Measurements from ENCODE around the gene TPMT. TPM values are rescaled to one million over a fixed set of nuclear protein-coding genes. Genes with fewer than 3 reads are reported as not detected.

Gene TPMT
- total RNA-seq, 1 experiment from 2014 or later: 13.3 TPM

DNA sequence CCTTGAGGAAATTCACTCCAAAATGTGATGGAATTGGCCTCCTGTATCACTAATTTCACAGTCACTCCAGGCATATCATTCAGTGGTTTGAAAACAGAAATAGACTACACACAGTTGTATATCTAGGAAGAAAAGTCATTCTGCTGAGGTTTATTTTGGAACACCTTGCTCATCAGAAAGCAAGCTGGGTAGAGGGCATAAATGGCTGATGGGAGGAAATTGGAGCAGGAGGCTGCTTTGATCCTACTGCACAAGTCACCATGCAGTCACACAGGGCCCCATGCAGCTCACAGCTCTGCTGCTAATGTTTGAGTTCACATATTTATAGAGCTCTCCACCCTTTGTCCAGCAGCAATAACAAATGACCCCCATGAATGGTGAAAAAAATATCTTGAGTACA, 44.7 kb downstream of the TPMT start:
- Histone ChIP-seq H3K23ac (ENCODE audit: insufficient read length, low read depth, low read length) (no peak overlapping the region), H3K27me3 (ENCODE audit: insufficient read depth, low read length) (no peaks in the 10 kb centered on the region), H2BK5ac (ENCODE audit: insufficient read length, low read length) (no peak overlapping the region), H3K9ac (ENCODE audit: extremely low read depth, insufficient read length, low read length) (no peak overlapping the region), H3K4me1 (ENCODE audit: insufficient read depth, low read length) (no peaks in the 10 kb centered on the region), H2BK15ac (ENCODE audit: low read depth, low read length) (no peak overlapping the region), H4K20me1 (ENCODE audit: control insufficient read depth, insufficient read depth, insufficient read length) (no peaks in the 10 kb centered on the region), H3K18ac (ENCODE audit: insufficient read length, low read depth, low read length) (no peak overlapping the region), H2BK20ac (ENCODE audit: low read depth, low read length, poor library complexity, severe bottlenecking) (no peak overlapping the region), H3K9me3 (ENCODE audit: control insufficient read depth, low read depth, low read length) (no peaks in the 10 kb centered on the region), H3K79me2 (ENCODE audit: insufficient read depth, low read length) (no peaks in the 10 kb centered on the region), H3K79me1 (ENCODE audit: insufficient read depth, low read depth, low read length, poor library complexity, severe bottlenecking) (no peaks in the 10 kb centered on the region), H4K91ac (ENCODE audit: insufficient read length, low read depth, low read length) (no peak overlapping the region), H4K8ac (replicated peaks; ENCODE audit: insufficient read length, low read depth, low read length) (no peak overlapping the region), H3K4me2 (ENCODE audit: insufficient read depth, insufficient read length, low read length) (no peak overlapping the region), H2AK5ac (ENCODE audit: insufficient read length, low read length) (no peak overlapping the region), H3K4ac (ENCODE audit: low read depth, low read length) (no peak overlapping the region), H3K56ac (ENCODE audit: insufficient read length, low read depth, low read length) (no peak overlapping the region), H3K27ac (ENCODE audit: insufficient read length, low read depth, low read length) (no peak overlapping the region), H3T11ph (ENCODE audit: low read length) (no peak overlapping the region), H2AFZ (ENCODE audit: low read length) (no peak overlapping the region), H3K14ac (ENCODE audit: insufficient read depth, low read length) (no peak overlapping the region), H2BK12ac (ENCODE audit: insufficient read length, low read depth, low read length) (no peak overlapping the region), H2BK120ac (ENCODE audit: low read depth, low read length, poor library complexity, severe bottlenecking) (no peak overlapping the region), H4K5ac (ENCODE audit: insufficient read length, low read depth, low read length) (no peak overlapping the region), H3K23me2 (ENCODE audit: insufficient read length, low read depth, low read length, poor library complexity, severe bottlenecking) (no peaks in the 10 kb centered on the region)
- Mint-ChIP-seq H3K27me3 (ENCODE audit: low read depth) (no peaks in the 10 kb centered on the region), H3K36me3 (ENCODE audit: insufficient read depth in 1 of 3, low read depth in 3 of 3) (peaks cover 3 to 13% (median 4%) of the 10 kb centered on the region in 3 experiments; a peak in 4 of 7 replicates), H3K4me3 (no peak overlapping the region), H3K9me3 (peaks cover 10 to 17% of the 10 kb centered on the region in 2 experiments), H3K4me1 (peaks cover 8 to 10% of the 10 kb centered on the region in 2 experiments), H3K27ac (no peak overlapping the region)
- TF ChIP-seq, protein P1, sequence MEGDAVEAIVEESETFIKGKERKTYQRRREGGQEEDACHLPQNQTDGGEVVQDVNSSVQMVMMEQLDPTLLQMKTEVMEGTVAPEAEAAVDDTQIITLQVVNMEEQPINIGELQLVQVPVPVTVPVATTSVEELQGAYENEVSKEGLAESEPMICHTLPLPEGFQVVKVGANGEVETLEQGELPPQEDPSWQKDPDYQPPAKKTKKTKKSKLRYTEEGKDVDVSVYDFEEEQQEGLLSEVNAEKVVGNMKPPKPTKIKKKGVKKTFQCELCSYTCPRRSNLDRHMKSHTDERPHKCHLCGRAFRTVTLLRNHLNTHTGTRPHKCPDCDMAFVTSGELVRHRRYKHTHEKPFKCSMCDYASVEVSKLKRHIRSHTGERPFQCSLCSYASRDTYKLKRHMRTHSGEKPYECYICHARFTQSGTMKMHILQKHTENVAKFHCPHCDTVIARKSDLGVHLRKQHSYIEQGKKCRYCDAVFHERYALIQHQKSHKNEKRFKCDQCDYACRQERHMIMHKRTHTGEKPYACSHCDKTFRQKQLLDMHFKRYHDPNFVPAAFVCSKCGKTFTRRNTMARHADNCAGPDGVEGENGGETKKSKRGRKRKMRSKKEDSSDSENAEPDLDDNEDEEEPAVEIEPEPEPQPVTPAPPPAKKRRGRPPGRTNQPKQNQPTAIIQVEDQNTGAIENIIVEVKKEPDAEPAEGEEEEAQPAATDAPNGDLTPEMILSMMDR (conservative IDR thresholded peaks at IDR 0.05): no peak
- DNase-seq: no peak
